Measurements from ENCODE around the gene MTRF1L.

DNA sequence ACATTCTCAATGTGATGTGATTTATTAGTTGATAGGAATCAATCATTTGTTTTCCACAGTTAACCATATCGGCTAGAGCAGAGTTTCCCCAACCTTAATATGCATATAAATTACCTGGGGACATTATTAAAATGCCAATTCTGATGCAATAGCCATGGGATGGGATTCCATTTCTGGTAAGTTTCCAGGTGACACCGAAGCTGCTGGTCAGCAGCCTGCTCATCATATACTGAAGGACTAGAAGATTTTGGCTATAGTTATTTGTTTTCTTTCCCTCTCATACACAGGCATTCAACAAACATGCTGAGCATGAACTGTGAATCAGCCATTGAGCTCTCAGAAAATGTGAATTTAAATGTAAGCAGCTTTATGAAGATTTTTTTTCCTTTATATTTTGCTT lies 55.5 kb downstream of the MTRF1L start:
- TF ChIP-seq, protein P1, sequence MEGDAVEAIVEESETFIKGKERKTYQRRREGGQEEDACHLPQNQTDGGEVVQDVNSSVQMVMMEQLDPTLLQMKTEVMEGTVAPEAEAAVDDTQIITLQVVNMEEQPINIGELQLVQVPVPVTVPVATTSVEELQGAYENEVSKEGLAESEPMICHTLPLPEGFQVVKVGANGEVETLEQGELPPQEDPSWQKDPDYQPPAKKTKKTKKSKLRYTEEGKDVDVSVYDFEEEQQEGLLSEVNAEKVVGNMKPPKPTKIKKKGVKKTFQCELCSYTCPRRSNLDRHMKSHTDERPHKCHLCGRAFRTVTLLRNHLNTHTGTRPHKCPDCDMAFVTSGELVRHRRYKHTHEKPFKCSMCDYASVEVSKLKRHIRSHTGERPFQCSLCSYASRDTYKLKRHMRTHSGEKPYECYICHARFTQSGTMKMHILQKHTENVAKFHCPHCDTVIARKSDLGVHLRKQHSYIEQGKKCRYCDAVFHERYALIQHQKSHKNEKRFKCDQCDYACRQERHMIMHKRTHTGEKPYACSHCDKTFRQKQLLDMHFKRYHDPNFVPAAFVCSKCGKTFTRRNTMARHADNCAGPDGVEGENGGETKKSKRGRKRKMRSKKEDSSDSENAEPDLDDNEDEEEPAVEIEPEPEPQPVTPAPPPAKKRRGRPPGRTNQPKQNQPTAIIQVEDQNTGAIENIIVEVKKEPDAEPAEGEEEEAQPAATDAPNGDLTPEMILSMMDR (IDR thresholded peaks at IDR 0.05; ENCODE audit: low read length), result no peak
- TF ChIP-seq EZH2 (optimal IDR thresholded peaks at IDR 0.05; ENCODE audit: low read depth, low read length), result no peak
- no peak for TF ChIP-seq EZH2phosphoT487 (IDR thresholded peaks at IDR 0.05; ENCODE audit: low read length)
